K562 (cell line): ENCODE measurements around the gene SAMD11. TPM values are rescaled to one million over a fixed set of nuclear protein-coding genes. Genes with fewer than 3 reads are reported as not detected.

ENCODE experiments used
- ASH1L ChIP-seq: fragments of 450-650 bp; IDR thresholded peaks from 2 replicates; pipeline ENCODE4 v1.6.1; 2018; ENCODE audit warnings: borderline replicate concordance, mild to moderate bottlenecking, low read depth; ENCODE audit not compliant: partially characterized antibody
- BHLHE40 ChIP-seq: IDR thresholded peaks from 2 replicates; pipeline ENCODE4 v1.6.1; 2011; ENCODE audit warnings: low read length, improper control_type of control experiment
- CBX8 ChIP-seq: fragments of 200-600 bp; sonication (generic); IDR thresholded peaks from 2 replicates; pipeline ENCODE4 v1.6.1; 2012; ENCODE audit warnings: borderline replicate concordance, mixed run types, low read depth, mild to moderate bottlenecking, moderate library complexity, mixed read lengths, low read length, control low read depth, inconsistent platforms; ENCODE audit not compliant: poor library complexity, severe bottlenecking; ENCODE audit errors: extremely low read depth
- CHD2 ChIP-seq: IDR thresholded peaks from 2 replicates; pipeline ENCODE4 v1.6.1; 2011; ENCODE audit warnings: low read depth, low read length
- CREM ChIP-seq: IDR thresholded peaks from 2 replicates; pipeline ENCODE4 v1.6.1; 2014; ENCODE audit warnings: antibody characterized with exemption, low read depth
- CXXC5 ChIP-seq: fragments of 250-450 bp; sonication (Bioruptor Pico); IDR thresholded peaks from 2 replicates; pipeline ENCODE4 v1.8.0; 2022; ENCODE audit warnings: inconsistent platforms, mild to moderate bottlenecking, moderate library complexity
- ETS2 ChIP-seq: IDR thresholded peaks from 2 replicates; pipeline ENCODE4 v1.6.1; 2016; ENCODE audit warnings: borderline replicate concordance, missing genetic modification characterization, mild to moderate bottlenecking, moderate library complexity, missing compliant biosample characterization; ENCODE audit not compliant: poor library complexity, severe bottlenecking
- EZH2 ChIP-seq: IDR thresholded peaks from 2 replicates; pipeline ENCODE4 v1.6.1; 2012; ENCODE audit warnings: low read depth, mild to moderate bottlenecking, inconsistent platforms, low read length, borderline replicate concordance
- MAX ChIP-seq: sonication (generic); formaldehyde crosslinking; IDR thresholded peaks from 2 replicates; pipeline ENCODE4 v1.9.0; 2022; ENCODE audit warnings: mild to moderate bottlenecking, missing genetic modification reagents
- MYC ChIP-seq, 2 experiments: fragments of 250-450 bp in 1 of 2; sonication (Bioruptor Pico) in 1 of 2; IDR thresholded peaks; 2 replicates each; pipeline versions ENCODE4 v1.5.1 to v1.6.1; 2012 to 2021; ENCODE audit warnings: low read depth in 2 of 2, borderline replicate concordance in 1 of 2, improper control_type of control experiment in 1 of 2, low read length in 1 of 2, mild to moderate bottlenecking in 1 of 2, moderate library complexity in 1 of 2
- NR3C1 ChIP-seq: sonication (generic); formaldehyde crosslinking; IDR thresholded peaks from 2 replicates; pipeline ENCODE4 v1.8.1; 2022; ENCODE audit warnings: missing genetic modification reagents
- PHB2 ChIP-seq: fragments of 450-650 bp; IDR thresholded peaks from 2 replicates; pipeline ENCODE4 v1.6.1; 2017; ENCODE audit warnings: low read depth
- RB1 ChIP-seq: fragments of 450-650 bp; IDR thresholded peaks from 2 replicates; pipeline ENCODE4 v1.6.1; 2017; ENCODE audit warnings: low read depth, mild to moderate bottlenecking
- SRSF3 ChIP-seq: fragments of 200-400 bp; formaldehyde crosslinking; IDR thresholded peaks from 2 replicates; pipeline ENCODE4 v1.6.1; 2016; ENCODE audit warnings: mild to moderate bottlenecking, low read length, moderate library complexity; ENCODE audit not compliant: insufficient read depth
- TARDBP ChIP-seq: fragments of 450-650 bp; IDR thresholded peaks from 2 replicates; pipeline ENCODE4 v1.6.1; 2016
- ZBTB7A ChIP-seq: IDR thresholded peaks from 2 replicates; pipeline ENCODE4 v1.6.1; 2011; ENCODE audit warnings: low read depth, mild to moderate bottlenecking, low read length, moderate library complexity, borderline replicate concordance; ENCODE audit not compliant: control insufficient read depth
- ZC3H11A ChIP-seq: IDR thresholded peaks from 2 replicates; pipeline ENCODE4 v1.6.1; 2012; ENCODE audit warnings: low read depth, low read length, improper control_type of control experiment
- ZFP36 ChIP-seq: fragments of 150-350 bp; IDR thresholded peaks from 2 replicates; pipeline ENCODE4 v1.6.1; 2018; ENCODE audit warnings: low read length, low read depth; ENCODE audit not compliant: partially characterized antibody
- ZFPM2 ChIP-seq: fragments of 250-450 bp; sonication (Bioruptor Pico); IDR thresholded peaks from 2 replicates; pipeline ENCODE4 v1.5.1; 2022; ENCODE audit warnings: mild to moderate bottlenecking
- ZNF324 ChIP-seq: fragments of 250-450 bp; sonication (Bioruptor Pico); IDR thresholded peaks from 2 replicates; pipeline ENCODE4 v1.4.0; 2020; ENCODE audit warnings: mild to moderate bottlenecking
- ZNF707 ChIP-seq: fragments of 250-450 bp; sonication (Bioruptor Pico); conservative IDR thresholded peaks from 2 replicates; pipeline ENCODE4 v1.8.0; 2022; ENCODE audit warnings: inconsistent platforms, mild to moderate bottlenecking, moderate library complexity
- ZNF76 ChIP-seq: fragments of 250-450 bp; sonication (Bioruptor Pico); IDR thresholded peaks from 2 replicates; pipeline ENCODE4 v1.4.0; 2020; ENCODE audit warnings: mild to moderate bottlenecking, moderate library complexity, borderline replicate concordance
- polyA plus RNA-seq, 8 experiments: library from polyadenylated mRNA; depleted of rRNA in 4 of 8; stranded (reverse) in 5 of 8; unstranded in 3 of 8; fragments of >200 nt; fragmentation: Nextera tagmentation in 2 of 8; fragmentation: Illumina TruSeq in 1 of 8; extraction: Ambion mirVana in 2 of 8; extraction: Trizol in 1 of 8; gene quantifications; 2 replicates each; pipeline versions ENCODE4 v1.2.1 to v1.2.3, GENCODE V29; 2011 to 2014; ENCODE audit warnings: inconsistent platforms in 1 of 8, missing spikeins in 1 of 8
- total RNA-seq, 7 experiments: library from RNA; depleted of rRNA in 6 of 7; stranded (reverse); fragments of >200 nt in 6 of 7; fragmentation: Illumina TruSeq in 2 of 7; extraction: Trizol in 2 of 7; gene quantifications; 2 replicates each; pipeline versions ENCODE4 v1.2.1 to v1.2.3, GENCODE V29; 2011 to 2021; ENCODE audit warnings: low replicate concordance in 1 of 7
- TF ChIP-seq, protein P1 (sequence below): fragments of 250-450 bp; sonication (Bioruptor Pico); IDR thresholded peaks from 2 replicates; pipeline ENCODE4 v1.6.1; 2021; ENCODE audit warnings: mild to moderate bottlenecking
- TF ChIP-seq, protein P2 (sequence below): sonication (generic); formaldehyde crosslinking; IDR thresholded peaks from 2 replicates; pipeline ENCODE4 v1.8.1; 2023; ENCODE audit warnings: mild to moderate bottlenecking, missing genetic modification reagents, moderate library complexity
- TF ChIP-seq, protein P3 (sequence below): sonication (generic); IDR thresholded peaks from 2 replicates; pipeline ENCODE4 v1.6.1; 2016

The SAMD11 gene
- total and polyA plus RNA-seq, 9 of the 15 experiments (the other 6 are each of a cell fraction or from before 2014, with no cell fraction given): 0.07 to 0.82 (median 0.11) TPM; not detected in 2

GRCh38 chr1:966704-967300 lies 43.1 kb downstream of the SAMD11 start (continued):
- TF ChIP-seq ASH1L (no peak), CBX8 (no peak), SRSF3 (no peak), NR3C1 (CRISPR knock-in tag) (no peak; the same call in 1 of the 2 replicates), ETS2 (tag) (no peak), ZFP36 (no peak), EZH2 (no peak), ZFPM2 (no peak), TARDBP (no peak), MAX (CRISPR knock-in tag) (peak; percentile 92), RB1 (peak; percentile 58; the same call in 1 of the 2 replicates), CHD2 (no peak), ZBTB7A (peak; percentile 84), ZC3H11A (no peak), ZNF76 (CRISPR knock-in tag) (no peak), PHB2 (no peak), BHLHE40 (peak; percentile 91), MYC (IDR thresholded peaks at IDR 0.05; ENCODE audit: low read depth, low read length) (peak; percentile 70), MYC (CRISPR knock-in tag; IDR thresholded peaks at IDR 0.05; ENCODE audit: borderline replicate concordance, low read depth) (peak; percentile 13; the same call in 1 of the 2 replicates), CREM (peak; percentile 39), ZNF324 (CRISPR knock-in tag) (no peak), CXXC5 (CRISPR knock-in tag) (peak; percentile 78), ZNF707 (CRISPR knock-in tag) (no peak)
- TF ChIP-seq, protein P1, sequence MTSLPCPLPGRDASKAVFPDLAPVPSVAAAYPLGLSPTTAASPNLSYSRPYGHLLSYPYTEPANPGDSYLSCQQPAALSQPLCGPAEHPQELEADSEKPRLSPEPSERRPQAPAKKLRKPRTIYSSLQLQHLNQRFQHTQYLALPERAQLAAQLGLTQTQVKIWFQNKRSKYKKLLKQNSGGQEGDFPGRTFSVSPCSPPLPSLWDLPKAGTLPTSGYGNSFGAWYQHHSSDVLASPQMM: no peak
- TF ChIP-seq, protein P2, sequence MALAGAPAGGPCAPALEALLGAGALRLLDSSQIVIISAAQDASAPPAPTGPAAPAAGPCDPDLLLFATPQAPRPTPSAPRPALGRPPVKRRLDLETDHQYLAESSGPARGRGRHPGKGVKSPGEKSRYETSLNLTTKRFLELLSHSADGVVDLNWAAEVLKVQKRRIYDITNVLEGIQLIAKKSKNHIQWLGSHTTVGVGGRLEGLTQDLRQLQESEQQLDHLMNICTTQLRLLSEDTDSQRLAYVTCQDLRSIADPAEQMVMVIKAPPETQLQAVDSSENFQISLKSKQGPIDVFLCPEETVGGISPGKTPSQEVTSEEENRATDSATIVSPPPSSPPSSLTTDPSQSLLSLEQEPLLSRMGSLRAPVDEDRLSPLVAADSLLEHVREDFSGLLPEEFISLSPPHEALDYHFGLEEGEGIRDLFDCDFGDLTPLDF (CRISPR knock-in tag): no peak; the same call in 1 of the 2 replicates
- TF ChIP-seq, protein P3, sequence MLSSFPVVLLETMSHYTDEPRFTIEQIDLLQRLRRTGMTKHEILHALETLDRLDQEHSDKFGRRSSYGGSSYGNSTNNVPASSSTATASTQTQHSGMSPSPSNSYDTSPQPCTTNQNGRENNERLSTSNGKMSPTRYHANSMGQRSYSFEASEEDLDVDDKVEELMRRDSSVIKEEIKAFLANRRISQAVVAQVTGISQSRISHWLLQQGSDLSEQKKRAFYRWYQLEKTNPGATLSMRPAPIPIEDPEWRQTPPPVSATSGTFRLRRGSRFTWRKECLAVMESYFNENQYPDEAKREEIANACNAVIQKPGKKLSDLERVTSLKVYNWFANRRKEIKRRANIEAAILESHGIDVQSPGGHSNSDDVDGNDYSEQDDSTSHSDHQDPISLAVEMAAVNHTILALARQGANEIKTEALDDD: no peak
